ENCODE data around the gene PTPN23.
"Not testable (repeated sequence)": the region's sequence is repeated elsewhere in the genome, so short reads cannot be mapped to it uniquely, and the experiment has no call there.

PTPN23 gene

GRCh38 chr3:47380601-47381316 is at the start of gene PTPN23:
Gene PTPN23 (plus strand): TSS chr3:47381021. CDS start chr3:47381097, 76 bp downstream.
- DNase-seq: peak; percentile 95 to 99

GRCh38 chr3:47333907-47334306 is 46.9 kb upstream of the PTPN23 start:
- no peak for DNase-seq

- DNase-seq: no peak
Measured at GRCh38 chr3:47337656-47338055, 43.2 kb upstream of the PTPN23 start.

- no peak for DNase-seq
Measured at GRCh38 chr3:47339951-47340350, 40.9 kb upstream of the PTPN23 start.

GRCh38 chr3:47340866-47341265 is 40.0 kb upstream of the PTPN23 start:
- no peak for DNase-seq

- DNase-seq: no peak
Measured at GRCh38 chr3:47342151-47342550, 38.7 kb upstream of the PTPN23 start.

GRCh38 chr3:47342812-47343211 is 38.0 kb upstream of the PTPN23 start:
- no peak for DNase-seq

GRCh38 chr3:47343471-47343971 is 37.3 kb upstream of the PTPN23 start:
- no peak for DNase-seq

GRCh38 chr3:47344971-47345370 is 35.9 kb upstream of the PTPN23 start:
- no peak for DNase-seq

- no peak for DNase-seq
Measured at GRCh38 chr3:47347217-47347801, 33.5 kb upstream of the PTPN23 start.

- DNase-seq: no peak
Measured at GRCh38 chr3:47348411-47349154, 32.2 kb upstream of the PTPN23 start.

GRCh38 chr3:47355010-47355409 is 25.8 kb upstream of the PTPN23 start:
- no peak for DNase-seq

- DNase-seq: no peak
Measured at GRCh38 chr3:47356201-47356600, 24.6 kb upstream of the PTPN23 start.

- DNase-seq: no peak
Measured at GRCh38 chr3:47359323-47359722, 21.5 kb upstream of the PTPN23 start.

- DNase-seq: not testable (repeated sequence)
Measured at GRCh38 chr3:47360110-47360517, 20.7 kb upstream of the PTPN23 start.

GRCh38 chr3:47362701-47363100 is 18.1 kb upstream of the PTPN23 start:
- DNase-seq: no peak

GRCh38 chr3:47365213-47366153 is 15.3 kb upstream of the PTPN23 start:
- DNase-seq: no peak

- no peak for DNase-seq
Measured at GRCh38 chr3:47366833-47367232, 14.0 kb upstream of the PTPN23 start.

- no peak for DNase-seq
Measured at GRCh38 chr3:47367631-47368030, 13.2 kb upstream of the PTPN23 start.

GRCh38 chr3:47370020-47370419 is 10.8 kb upstream of the PTPN23 start:
- DNase-seq: not testable (repeated sequence)

GRCh38 chr3:47370887-47371697 is 9.7 kb upstream of the PTPN23 start:
- DNase-seq: no peak

GRCh38 chr3:47374587-47374986 is 6.2 kb upstream of the PTPN23 start:
- DNase-seq: no peak
